ENCODE results near the gene NTN1.

DNA sequence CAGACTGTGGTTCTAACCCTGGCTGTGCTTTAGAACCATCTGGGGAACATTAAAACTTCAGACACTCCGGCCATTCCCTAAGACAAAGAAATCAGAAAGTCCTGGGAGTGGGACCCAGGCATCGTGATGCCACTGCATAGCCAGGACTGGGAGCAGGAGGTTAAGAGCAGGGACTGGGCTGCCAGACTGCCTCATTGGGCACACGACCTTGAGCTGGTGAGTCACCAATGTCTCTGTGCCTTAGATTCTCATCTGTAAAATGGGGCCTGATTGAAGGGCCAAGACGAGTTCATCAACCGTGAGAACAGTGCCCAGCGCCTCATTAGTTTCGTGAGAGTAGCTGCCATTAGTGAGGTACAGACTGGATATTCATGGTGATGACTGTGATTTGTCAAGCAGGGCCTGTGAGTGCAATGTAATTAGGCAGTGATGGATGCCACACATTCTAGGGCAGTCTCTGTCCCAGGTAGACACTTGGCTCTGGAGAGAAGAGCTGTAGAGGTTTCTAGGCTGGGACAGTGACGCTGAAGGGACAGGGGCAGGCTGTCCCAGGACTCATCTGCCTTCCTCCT lies 196.8 kb downstream of the NTN1 start:
- TF ChIP-seq, protein P1, sequence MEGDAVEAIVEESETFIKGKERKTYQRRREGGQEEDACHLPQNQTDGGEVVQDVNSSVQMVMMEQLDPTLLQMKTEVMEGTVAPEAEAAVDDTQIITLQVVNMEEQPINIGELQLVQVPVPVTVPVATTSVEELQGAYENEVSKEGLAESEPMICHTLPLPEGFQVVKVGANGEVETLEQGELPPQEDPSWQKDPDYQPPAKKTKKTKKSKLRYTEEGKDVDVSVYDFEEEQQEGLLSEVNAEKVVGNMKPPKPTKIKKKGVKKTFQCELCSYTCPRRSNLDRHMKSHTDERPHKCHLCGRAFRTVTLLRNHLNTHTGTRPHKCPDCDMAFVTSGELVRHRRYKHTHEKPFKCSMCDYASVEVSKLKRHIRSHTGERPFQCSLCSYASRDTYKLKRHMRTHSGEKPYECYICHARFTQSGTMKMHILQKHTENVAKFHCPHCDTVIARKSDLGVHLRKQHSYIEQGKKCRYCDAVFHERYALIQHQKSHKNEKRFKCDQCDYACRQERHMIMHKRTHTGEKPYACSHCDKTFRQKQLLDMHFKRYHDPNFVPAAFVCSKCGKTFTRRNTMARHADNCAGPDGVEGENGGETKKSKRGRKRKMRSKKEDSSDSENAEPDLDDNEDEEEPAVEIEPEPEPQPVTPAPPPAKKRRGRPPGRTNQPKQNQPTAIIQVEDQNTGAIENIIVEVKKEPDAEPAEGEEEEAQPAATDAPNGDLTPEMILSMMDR (conservative IDR thresholded peaks at IDR 0.05): no peak
- no peak for TF ChIP-seq ZFX (IDR thresholded peaks at IDR 0.05)

Measured in C4-2B (cell line).